Measurements from ENCODE around the gene MLST8.

The MLST8 gene

DNA sequence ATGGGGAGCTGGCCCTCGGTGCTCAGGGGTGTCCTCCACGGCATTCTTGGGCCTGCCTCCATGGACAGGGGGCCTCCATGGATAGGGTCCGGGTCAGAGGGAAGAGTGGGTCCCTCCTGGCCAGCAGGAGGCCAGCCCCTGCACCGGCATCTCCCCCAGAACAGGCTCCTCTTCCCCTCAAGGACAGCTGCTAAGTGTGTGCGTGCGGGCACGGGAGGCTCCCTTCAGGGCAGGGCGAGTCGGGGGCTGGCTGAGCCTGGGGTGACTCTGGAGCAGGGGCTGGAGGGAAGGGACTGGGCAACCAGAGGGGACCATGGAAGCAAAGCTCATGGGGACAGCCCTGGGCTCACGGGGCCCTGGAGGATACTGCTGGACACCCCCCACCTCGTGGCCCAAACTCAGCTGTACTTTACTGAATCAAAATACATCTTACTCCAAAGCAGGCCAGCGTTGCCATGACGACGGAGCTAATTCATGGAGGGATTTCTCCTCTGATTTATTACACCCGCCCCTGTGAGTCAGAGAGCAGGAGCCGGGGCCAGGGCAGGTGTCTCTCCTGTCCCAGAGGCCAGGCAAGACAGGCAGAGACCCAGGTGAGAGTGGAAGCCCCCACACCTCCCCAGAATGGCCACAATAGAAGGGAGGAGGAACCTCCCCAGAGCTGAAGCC lies 11.0 kb upstream of the MLST8 start:
- no peaks in the 10 kb centered on the region for H3K36me3 ChIP-seq (ENCODE audit: control insufficient read depth in 2 of 2, insufficient read depth in 1 of 2, low read length in 2 of 2)
- ChIA-PET POLR2A (interaction anchor here (0.6 to 2.5 kb wide), 12 partner anchors 10 to 266 kb away, joined by 3 to 30 read pairs (median 6); partner anchors contain the start of genes BRICD5, DNASE1L2, ECI1 and MLST8), CTCF (interaction anchor here (0.5 to 3.4 kb wide), 14 partner anchors 9 to 1950 kb away, joined by 3 to 28 read pairs (median 4); partner anchors contain the start of genes ABCA3, ECI1 and MLST8)
- TF ChIP-seq, protein P1, sequence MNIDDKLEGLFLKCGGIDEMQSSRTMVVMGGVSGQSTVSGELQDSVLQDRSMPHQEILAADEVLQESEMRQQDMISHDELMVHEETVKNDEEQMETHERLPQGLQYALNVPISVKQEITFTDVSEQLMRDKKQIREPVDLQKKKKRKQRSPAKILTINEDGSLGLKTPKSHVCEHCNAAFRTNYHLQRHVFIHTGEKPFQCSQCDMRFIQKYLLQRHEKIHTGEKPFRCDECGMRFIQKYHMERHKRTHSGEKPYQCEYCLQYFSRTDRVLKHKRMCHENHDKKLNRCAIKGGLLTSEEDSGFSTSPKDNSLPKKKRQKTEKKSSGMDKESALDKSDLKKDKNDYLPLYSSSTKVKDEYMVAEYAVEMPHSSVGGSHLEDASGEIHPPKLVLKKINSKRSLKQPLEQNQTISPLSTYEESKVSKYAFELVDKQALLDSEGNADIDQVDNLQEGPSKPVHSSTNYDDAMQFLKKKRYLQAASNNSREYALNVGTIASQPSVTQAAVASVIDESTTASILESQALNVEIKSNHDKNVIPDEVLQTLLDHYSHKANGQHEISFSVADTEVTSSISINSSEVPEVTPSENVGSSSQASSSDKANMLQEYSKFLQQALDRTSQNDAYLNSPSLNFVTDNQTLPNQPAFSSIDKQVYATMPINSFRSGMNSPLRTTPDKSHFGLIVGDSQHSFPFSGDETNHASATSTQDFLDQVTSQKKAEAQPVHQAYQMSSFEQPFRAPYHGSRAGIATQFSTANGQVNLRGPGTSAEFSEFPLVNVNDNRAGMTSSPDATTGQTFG (tag by site-specific recombination; IDR thresholded peaks at IDR 0.05; ENCODE audit: borderline replicate concordance): no peak
- TF ChIP-seq, protein P2, sequence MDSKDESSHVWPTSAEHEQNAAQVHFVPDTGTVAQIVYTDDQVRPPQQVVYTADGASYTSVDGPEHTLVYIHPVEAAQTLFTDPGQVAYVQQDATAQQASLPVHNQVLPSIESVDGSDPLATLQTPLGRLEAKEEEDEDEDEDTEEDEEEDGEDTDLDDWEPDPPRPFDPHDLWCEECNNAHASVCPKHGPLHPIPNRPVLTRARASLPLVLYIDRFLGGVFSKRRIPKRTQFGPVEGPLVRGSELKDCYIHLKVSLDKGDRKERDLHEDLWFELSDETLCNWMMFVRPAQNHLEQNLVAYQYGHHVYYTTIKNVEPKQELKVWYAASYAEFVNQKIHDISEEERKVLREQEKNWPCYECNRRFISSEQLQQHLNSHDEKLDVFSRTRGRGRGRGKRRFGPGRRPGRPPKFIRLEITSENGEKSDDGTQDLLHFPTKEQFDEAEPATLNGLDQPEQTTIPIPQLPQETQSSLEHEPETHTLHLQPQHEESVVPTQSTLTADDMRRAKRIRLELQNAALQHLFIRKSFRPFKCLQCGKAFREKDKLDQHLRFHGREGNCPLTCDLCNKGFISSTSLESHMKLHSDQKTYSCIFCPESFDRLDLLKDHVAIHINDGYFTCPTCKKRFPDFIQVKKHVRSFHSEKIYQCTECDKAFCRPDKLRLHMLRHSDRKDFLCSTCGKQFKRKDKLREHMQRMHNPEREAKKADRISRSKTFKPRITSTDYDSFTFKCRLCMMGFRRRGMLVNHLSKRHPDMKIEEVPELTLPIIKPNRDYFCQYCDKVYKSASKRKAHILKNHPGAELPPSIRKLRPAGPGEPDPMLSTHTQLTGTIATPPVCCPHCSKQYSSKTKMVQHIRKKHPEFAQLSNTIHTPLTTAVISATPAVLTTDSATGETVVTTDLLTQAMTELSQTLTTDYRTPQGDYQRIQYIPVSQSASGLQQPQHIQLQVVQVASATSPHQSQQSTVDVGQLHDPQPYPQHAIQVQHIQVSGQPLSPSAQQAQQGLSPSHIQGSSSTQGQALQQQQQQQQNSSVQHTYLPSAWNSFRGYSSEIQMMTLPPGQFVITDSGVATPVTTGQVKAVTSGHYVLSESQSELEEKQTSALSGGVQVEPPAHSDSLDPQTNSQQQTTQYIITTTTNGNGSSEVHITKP (tag by site-specific recombination; IDR thresholded peaks at IDR 0.05): peak; percentile 42; the same call in 1 of the 2 replicates
- TF ChIP-seq ZNF610 (tag by site-specific recombination; IDR thresholded peaks at IDR 0.05; ENCODE audit: borderline replicate concordance) (no peak), SP3 (tag by site-specific recombination; IDR thresholded peaks at IDR 0.05) (no peak), ZBTB20 (tag by site-specific recombination; IDR thresholded peaks at IDR 0.05) (0 out of 2 replicates have a peak, but pooled peaks have one; percentile 11), ZNF747 (tag by site-specific recombination; IDR thresholded peaks at IDR 0.05) (no peak)
- TF ChIP-seq, protein P3, sequence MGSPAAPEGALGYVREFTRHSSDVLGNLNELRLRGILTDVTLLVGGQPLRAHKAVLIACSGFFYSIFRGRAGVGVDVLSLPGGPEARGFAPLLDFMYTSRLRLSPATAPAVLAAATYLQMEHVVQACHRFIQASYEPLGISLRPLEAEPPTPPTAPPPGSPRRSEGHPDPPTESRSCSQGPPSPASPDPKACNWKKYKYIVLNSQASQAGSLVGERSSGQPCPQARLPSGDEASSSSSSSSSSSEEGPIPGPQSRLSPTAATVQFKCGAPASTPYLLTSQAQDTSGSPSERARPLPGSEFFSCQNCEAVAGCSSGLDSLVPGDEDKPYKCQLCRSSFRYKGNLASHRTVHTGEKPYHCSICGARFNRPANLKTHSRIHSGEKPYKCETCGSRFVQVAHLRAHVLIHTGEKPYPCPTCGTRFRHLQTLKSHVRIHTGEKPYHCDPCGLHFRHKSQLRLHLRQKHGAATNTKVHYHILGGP (tag by site-specific recombination; IDR thresholded peaks at IDR 0.05): no peak
- TF ChIP-seq, protein P4, sequence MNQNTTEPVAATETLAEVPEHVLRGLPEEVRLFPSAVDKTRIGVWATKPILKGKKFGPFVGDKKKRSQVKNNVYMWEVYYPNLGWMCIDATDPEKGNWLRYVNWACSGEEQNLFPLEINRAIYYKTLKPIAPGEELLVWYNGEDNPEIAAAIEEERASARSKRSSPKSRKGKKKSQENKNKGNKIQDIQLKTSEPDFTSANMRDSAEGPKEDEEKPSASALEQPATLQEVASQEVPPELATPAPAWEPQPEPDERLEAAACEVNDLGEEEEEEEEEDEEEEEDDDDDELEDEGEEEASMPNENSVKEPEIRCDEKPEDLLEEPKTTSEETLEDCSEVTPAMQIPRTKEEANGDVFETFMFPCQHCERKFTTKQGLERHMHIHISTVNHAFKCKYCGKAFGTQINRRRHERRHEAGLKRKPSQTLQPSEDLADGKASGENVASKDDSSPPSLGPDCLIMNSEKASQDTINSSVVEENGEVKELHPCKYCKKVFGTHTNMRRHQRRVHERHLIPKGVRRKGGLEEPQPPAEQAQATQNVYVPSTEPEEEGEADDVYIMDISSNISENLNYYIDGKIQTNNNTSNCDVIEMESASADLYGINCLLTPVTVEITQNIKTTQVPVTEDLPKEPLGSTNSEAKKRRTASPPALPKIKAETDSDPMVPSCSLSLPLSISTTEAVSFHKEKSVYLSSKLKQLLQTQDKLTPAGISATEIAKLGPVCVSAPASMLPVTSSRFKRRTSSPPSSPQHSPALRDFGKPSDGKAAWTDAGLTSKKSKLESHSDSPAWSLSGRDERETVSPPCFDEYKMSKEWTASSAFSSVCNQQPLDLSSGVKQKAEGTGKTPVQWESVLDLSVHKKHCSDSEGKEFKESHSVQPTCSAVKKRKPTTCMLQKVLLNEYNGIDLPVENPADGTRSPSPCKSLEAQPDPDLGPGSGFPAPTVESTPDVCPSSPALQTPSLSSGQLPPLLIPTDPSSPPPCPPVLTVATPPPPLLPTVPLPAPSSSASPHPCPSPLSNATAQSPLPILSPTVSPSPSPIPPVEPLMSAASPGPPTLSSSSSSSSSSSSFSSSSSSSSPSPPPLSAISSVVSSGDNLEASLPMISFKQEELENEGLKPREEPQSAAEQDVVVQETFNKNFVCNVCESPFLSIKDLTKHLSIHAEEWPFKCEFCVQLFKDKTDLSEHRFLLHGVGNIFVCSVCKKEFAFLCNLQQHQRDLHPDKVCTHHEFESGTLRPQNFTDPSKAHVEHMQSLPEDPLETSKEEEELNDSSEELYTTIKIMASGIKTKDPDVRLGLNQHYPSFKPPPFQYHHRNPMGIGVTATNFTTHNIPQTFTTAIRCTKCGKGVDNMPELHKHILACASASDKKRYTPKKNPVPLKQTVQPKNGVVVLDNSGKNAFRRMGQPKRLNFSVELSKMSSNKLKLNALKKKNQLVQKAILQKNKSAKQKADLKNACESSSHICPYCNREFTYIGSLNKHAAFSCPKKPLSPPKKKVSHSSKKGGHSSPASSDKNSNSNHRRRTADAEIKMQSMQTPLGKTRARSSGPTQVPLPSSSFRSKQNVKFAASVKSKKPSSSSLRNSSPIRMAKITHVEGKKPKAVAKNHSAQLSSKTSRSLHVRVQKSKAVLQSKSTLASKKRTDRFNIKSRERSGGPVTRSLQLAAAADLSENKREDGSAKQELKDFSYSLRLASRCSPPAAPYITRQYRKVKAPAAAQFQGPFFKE (tag by site-specific recombination; IDR thresholded peaks at IDR 0.05; ENCODE audit: borderline replicate concordance): no peak
- H3K4me1 ChIP-seq (ENCODE audit: control insufficient read depth, insufficient read depth, low read length): peaks cover 9% of the 10 kb centered on the region; the same call in 1 of the 2 replicates
- no peak overlapping the region for H3K27ac ChIP-seq (ENCODE audit: extremely low read depth, low read depth, low read length)
- no peaks in the 10 kb centered on the region for H3K9me3 ChIP-seq (ENCODE audit: control insufficient read depth, insufficient read depth, low read depth, low read length)
- no peak overlapping the region for H3K4me3 ChIP-seq (ENCODE audit: low read depth, low read length)

Measured in HEK293 (cell line).